ENCODE measurements around the gene DLEC1.
"Not testable (repeated sequence)": the region's sequence is repeated elsewhere in the genome, so short reads cannot be mapped to it uniquely, and the experiment has no call there.

The DLEC1 gene

DNA sequence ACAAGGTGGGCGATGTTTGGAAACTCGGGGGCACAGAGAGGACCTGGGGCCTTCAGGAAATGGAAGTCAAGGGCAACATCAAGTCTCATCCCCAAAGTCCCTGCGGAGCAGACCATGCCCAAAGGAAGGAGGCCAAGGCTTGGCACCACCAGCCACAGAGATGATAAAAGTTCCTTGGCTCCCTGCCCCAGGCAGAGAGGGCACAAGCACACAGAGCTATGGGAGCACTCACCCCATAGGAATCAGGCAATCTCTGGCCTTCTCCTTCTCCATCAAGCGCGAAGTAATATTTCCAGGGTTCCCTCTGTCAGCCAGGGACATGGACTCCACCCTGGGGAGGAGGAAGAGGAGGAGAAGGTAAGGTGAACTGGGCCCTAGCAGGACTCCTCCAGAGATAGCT lies 90.0 kb downstream of the DLEC1 start:
- peaks cover 95% of the 10 kb centered on the region for H3K36me3 ChIP-seq (ENCODE audit: insufficient read depth, insufficient read length, low read length)
- H3K4me3 ChIP-seq (ENCODE audit: insufficient read length, low read depth) = no peak overlapping the region
- H3K27me3 ChIP-seq (ENCODE audit: insufficient read depth, insufficient read length) = no peaks in the 10 kb centered on the region
- no peak for TF ChIP-seq ZNF274 (IDR thresholded peaks at IDR 0.05; ENCODE audit: low read depth, low read length)
- no peak for TF ChIP-seq SUZ12 (IDR thresholded peaks at IDR 0.05; ENCODE audit: extremely low read depth, insufficient read depth, insufficient read length)
- TF ChIP-seq YY1 (IDR thresholded peaks at IDR 0.05; ENCODE audit: insufficient read depth, insufficient read length) = no peak
- DNase-seq (ENCODE audit: low read depth, low spot score) = no peak
- peaks cover 4% of the 10 kb centered on the region for H3K4me1 ChIP-seq (ENCODE audit: insufficient read depth, insufficient read length)
- H3K9me3 ChIP-seq (ENCODE audit: insufficient read depth, low read length) = no peaks in the 10 kb centered on the region
- no peak overlapping the region for H3K9ac ChIP-seq (ENCODE audit: insufficient read length, low read depth)

DNA sequence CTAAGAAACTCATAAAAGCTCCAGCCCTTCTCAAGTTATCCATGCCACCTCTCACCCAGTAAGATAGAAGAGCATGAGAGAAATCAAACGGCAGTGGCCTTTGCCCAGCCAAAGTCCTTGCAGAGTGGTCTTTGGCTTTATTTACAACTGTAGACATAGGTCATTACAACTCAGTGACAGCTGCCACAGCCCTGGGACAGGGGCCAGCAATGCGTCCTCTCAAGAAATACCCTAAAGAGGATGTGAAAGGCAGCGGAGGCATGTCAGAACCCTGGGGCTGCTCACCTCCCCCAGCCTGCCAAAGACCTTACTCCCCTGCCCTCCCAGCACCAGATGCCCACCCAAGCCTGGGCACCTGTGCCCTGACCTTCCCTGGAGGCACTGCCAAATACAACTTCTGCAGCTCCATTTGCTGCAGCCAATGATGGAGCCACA lies 91.6 kb downstream of the DLEC1 start:
- Histone ChIP-seq H3K27me3 (ENCODE audit: insufficient read depth, insufficient read length) (no peaks in the 10 kb centered on the region), H3K4me1 (ENCODE audit: insufficient read depth, insufficient read length) (peaks cover 4% of the 10 kb centered on the region), H3K4me3 (ENCODE audit: insufficient read length, low read depth) (no peak overlapping the region), H3K9ac (ENCODE audit: insufficient read length, low read depth) (no peak overlapping the region), H3K9me3 (ENCODE audit: insufficient read depth, low read length) (no peaks in the 10 kb centered on the region), H3K36me3 (ENCODE audit: insufficient read depth, insufficient read length, low read length) (peaks cover 94% of the 10 kb centered on the region)
- no peak for TF ChIP-seq ZNF274 (IDR thresholded peaks at IDR 0.05; ENCODE audit: low read depth, low read length)
- TF ChIP-seq YY1 (IDR thresholded peaks at IDR 0.05; ENCODE audit: insufficient read depth, insufficient read length) = no peak
- no peak for TF ChIP-seq SUZ12 (IDR thresholded peaks at IDR 0.05; ENCODE audit: extremely low read depth, insufficient read depth, insufficient read length)
- no peak for DNase-seq (ENCODE audit: low read depth, low spot score)

DNA sequence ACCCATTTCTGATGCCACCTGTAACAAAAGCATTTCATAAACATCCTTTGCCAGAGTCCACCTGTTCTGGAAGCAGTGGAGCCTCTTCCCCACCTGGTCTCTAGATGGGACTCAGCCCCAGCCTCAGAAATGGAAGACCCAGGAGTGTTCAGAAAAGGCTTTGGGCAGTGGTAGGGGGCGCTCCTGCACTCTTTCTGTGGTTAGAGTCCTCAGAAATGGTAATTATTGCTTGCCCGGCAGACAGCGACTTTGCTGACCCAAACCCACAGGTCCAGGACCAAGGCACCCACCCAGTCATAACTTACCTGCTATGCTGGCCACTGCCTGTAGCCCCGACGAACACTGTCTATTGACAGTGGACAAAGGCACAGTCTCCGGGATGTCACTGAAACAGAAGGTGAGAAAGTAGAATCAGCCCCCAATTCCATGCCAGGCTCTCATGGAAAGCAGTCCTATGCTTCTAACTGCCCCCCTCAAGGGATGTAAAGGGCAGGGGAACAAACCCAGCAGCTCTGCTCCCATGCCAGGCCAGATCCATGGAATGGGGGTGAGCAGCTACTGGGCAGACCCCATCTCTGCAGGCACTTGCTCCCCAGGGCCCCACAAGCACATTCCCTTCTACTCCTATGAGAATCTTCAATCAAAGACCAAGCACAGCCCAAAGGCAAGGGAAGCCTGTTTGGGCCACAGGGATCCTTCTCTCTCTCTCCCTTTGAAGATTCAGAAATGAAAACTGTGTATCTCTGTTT lies 92.8 kb downstream of the DLEC1 start:
- H3K9ac ChIP-seq (ENCODE audit: insufficient read length, low read depth) = no peak overlapping the region

DNA sequence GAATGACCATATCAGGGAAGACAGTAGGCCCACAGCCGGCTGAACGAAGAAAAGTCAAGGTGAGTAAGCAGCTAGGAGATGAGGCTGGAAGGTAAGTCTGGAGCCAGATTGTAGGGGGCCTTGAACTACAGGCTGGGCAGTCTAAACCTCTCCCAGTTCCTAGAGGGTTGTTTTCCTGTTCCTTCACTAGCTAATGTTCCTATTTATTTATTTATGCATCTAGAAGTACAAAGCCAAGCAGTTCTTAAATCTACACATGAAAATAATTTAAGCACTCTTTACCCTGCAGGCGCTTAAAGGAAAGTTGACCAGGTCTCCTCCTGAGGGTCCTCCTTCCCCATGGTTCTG lies 94.2 kb downstream of the DLEC1 start:
- H3K27me3 ChIP-seq (ENCODE audit: insufficient read depth, insufficient read length) = peaks cover 5% of the 10 kb centered on the region
- TF ChIP-seq YY1 (IDR thresholded peaks at IDR 0.05; ENCODE audit: insufficient read depth, insufficient read length) (no peak), ZNF274 (IDR thresholded peaks at IDR 0.05; ENCODE audit: low read depth, low read length) (no peak), SUZ12 (IDR thresholded peaks at IDR 0.05; ENCODE audit: extremely low read depth, insufficient read depth, insufficient read length) (no peak)
- peaks cover 9% of the 10 kb centered on the region for H3K4me1 ChIP-seq (ENCODE audit: insufficient read depth, insufficient read length)
- H3K36me3 ChIP-seq (ENCODE audit: insufficient read depth, insufficient read length, low read length) = peaks cover 69% of the 10 kb centered on the region
- no peak overlapping the region for H3K9ac ChIP-seq (ENCODE audit: insufficient read length, low read depth)
- no peak for DNase-seq (ENCODE audit: low read depth, low spot score)
- H3K4me3 ChIP-seq (ENCODE audit: insufficient read length, low read depth) = no peak overlapping the region
- no peaks in the 10 kb centered on the region for H3K9me3 ChIP-seq (ENCODE audit: insufficient read depth, low read length)

More for the DNA sequence above, 92.8 kb downstream of the DLEC1 start:
- TF ChIP-seq YY1 (IDR thresholded peaks at IDR 0.05; ENCODE audit: insufficient read depth, insufficient read length) (no peak), ZNF274 (IDR thresholded peaks at IDR 0.05; ENCODE audit: low read depth, low read length) (no peak), SUZ12 (IDR thresholded peaks at IDR 0.05; ENCODE audit: extremely low read depth, insufficient read depth, insufficient read length) (no peak)
- H3K9me3 ChIP-seq (ENCODE audit: insufficient read depth, low read length) = no peaks in the 10 kb centered on the region
- no peaks in the 10 kb centered on the region for H3K27me3 ChIP-seq (ENCODE audit: insufficient read depth, insufficient read length)
- no peak overlapping the region for H3K4me3 ChIP-seq (ENCODE audit: insufficient read length, low read depth)
- H3K4me1 ChIP-seq (ENCODE audit: insufficient read depth, insufficient read length) = peaks cover 4% of the 10 kb centered on the region
- peaks cover 83% of the 10 kb centered on the region for H3K36me3 ChIP-seq (ENCODE audit: insufficient read depth, insufficient read length, low read length)
- DNase-seq (ENCODE audit: low read depth, low spot score) = no peak

DNA sequence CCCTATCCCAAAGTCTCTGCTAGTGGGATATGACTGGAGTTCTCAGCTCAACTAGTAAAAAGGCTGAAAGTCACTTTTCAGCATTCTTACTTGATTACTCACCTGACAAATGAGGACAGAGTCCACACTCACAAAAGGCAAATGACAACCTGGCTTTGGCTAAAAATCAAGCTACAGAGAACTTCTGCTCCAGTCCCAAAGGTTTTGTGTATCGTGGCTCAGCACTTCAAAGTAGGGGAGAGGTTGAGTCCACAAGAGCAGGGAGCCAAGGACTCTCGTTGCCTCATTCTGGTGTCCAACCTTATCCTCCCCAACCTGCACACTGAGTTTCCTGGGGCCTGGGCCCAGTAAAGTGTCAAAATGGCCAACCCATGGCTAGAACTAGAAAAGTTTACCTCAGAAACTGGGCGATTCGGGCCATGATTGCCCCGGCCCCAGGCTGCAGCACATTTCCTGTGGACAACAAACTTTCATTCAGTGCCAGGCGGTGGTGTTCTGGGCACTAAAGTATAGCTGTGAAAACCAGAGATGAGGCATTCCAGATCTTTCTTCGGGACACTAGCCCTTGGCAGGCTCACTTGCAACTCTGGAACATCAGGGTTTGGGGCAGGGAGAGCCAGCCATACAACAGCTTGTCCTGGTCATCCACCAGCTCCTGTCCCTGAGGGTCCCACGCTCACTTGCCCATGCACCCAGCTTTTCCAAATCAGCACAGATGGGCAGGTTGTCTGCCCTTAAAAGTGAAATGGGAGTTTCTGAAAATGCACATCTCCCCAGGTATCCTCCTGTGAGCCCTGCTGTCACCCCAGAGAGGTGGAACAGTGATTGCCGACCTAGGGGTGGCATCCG lies 94.8 kb downstream of the DLEC1 start:
- Histone ChIP-seq H3K36me3 (ENCODE audit: insufficient read depth, insufficient read length, low read length) (peaks cover 64% of the 10 kb centered on the region), H3K4me1 (ENCODE audit: insufficient read depth, insufficient read length) (peaks cover 9% of the 10 kb centered on the region), H3K4me3 (ENCODE audit: insufficient read length, low read depth) (no peak overlapping the region), H3K9ac (ENCODE audit: insufficient read length, low read depth) (no peak overlapping the region), H3K9me3 (ENCODE audit: insufficient read depth, low read length) (no peaks in the 10 kb centered on the region), H3K27me3 (ENCODE audit: insufficient read depth, insufficient read length) (peaks cover 10% of the 10 kb centered on the region)
- no peak for DNase-seq (ENCODE audit: low read depth, low spot score)
- TF ChIP-seq SUZ12 (IDR thresholded peaks at IDR 0.05; ENCODE audit: extremely low read depth, insufficient read depth, insufficient read length) (no peak), YY1 (IDR thresholded peaks at IDR 0.05; ENCODE audit: insufficient read depth, insufficient read length) (no peak), ZNF274 (IDR thresholded peaks at IDR 0.05; ENCODE audit: low read depth, low read length) (no peak)

DNA sequence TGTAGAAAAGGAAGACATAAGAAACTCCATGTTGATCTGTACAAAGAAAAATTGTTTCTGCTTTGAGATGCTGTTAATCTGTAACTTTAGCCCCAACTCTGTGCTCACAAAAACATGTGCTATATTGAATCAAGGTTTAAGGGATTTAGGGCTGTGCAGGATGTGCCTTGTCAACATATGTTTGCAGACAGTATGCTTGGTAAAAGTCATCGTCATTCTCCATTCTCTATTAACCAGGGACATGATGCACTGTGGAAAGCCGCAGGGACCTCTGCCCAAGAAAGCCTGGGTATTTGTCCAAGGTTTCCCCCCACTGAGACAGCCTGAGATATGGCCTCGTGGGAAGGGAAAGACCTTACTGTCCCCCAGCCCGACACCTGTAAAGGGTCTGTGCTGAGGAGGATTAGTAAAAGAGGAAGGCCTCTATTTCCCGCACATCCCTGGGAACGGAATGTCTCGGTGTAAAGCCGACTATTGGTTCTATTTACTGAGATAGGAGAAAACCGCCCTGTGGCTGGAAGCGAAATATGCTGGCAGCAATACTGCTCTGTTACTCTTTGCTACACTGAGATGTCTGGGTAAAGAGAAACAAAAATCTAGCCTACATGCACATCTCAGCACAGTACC lies 95.6 kb downstream of the DLEC1 start:
- H3K4me3 ChIP-seq (ENCODE audit: insufficient read length, low read depth); DNase-seq (ENCODE audit: low read depth, low spot score); H3K9ac ChIP-seq (ENCODE audit: insufficient read length, low read depth); H3K9me3 ChIP-seq (ENCODE audit: insufficient read depth, low read length): not testable (repeated sequence)
- peaks cover 56% of the 10 kb centered on the region for H3K36me3 ChIP-seq (ENCODE audit: insufficient read depth, insufficient read length, low read length)
- peaks cover 13% of the 10 kb centered on the region for H3K4me1 ChIP-seq (ENCODE audit: insufficient read depth, insufficient read length)
- peaks cover 19% of the 10 kb centered on the region for H3K27me3 ChIP-seq (ENCODE audit: insufficient read depth, insufficient read length)

DNA sequence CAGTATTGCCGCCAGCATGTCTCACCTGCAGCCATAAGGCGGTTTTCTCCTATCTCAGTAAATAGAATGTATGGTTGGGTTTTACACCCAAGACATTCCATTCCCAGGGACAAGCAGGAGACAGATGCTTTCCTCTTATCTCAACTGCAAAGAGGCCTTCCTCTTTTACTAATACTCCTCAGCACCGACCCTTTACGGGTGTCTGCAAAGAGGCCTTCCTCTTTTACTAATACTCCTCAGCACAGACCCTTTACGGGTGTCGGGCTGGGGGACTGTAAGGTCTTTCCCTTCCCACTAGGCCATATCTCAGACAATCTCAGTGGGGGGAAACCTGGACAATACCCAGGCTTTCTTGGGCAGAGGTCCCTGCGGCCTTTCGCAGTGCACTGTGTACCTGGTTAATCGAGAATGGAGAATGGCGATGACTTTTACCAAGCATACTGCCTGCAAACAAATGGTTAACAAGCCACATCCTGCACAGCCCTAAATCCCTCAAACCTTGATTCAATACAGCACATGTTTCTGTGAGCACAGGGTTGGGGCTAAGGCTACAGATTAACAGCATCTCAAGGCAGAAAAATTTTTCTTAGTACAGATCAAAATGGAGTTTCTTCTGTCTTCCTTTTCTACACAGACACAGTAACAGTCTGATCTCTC lies 96.7 kb downstream of the DLEC1 start:
- DNase-seq (ENCODE audit: low read depth, low spot score) = not testable (repeated sequence)

More for the DNA sequence above, 96.7 kb downstream of the DLEC1 start:
- Histone ChIP-seq H3K4me3 (ENCODE audit: insufficient read length, low read depth) (peak overlapping the region; percentile 92), H3K4me1 (ENCODE audit: insufficient read depth, insufficient read length) (peaks cover 18% of the 10 kb centered on the region), H3K27me3 (ENCODE audit: insufficient read depth, insufficient read length) (peaks cover 27% of the 10 kb centered on the region), H3K9ac (ENCODE audit: insufficient read length, low read depth) (peak overlapping the region; percentile 94), H3K36me3 (ENCODE audit: insufficient read depth, insufficient read length, low read length) (peaks cover 53% of the 10 kb centered on the region)
- H3K9me3 ChIP-seq (ENCODE audit: insufficient read depth, low read length) = not testable (repeated sequence)

All from NT2/D1 (cell line).